Hematopoietic multipotent progenitor cell treated with erythropoietin and hydrocortisone succinate and interleukin-3 and kit ligand, for 15 days (in vitro differentiated cells): ENCODE results near the gene L3MBTL1.
A peak's percentile ranks its signal among the peaks of the same experiment; 100 is the strongest.
"Not testable (repeated sequence)": the region's sequence is repeated elsewhere in the genome, so short reads cannot be mapped to it uniquely, and the experiment has no call there.

Source experiments
- DNase-seq: peaks from one replicate; pipeline ENCODE4 v3.0.0-alpha.2; 2015; ENCODE audit warnings: low spot score

L3MBTL1 gene

DNA sequence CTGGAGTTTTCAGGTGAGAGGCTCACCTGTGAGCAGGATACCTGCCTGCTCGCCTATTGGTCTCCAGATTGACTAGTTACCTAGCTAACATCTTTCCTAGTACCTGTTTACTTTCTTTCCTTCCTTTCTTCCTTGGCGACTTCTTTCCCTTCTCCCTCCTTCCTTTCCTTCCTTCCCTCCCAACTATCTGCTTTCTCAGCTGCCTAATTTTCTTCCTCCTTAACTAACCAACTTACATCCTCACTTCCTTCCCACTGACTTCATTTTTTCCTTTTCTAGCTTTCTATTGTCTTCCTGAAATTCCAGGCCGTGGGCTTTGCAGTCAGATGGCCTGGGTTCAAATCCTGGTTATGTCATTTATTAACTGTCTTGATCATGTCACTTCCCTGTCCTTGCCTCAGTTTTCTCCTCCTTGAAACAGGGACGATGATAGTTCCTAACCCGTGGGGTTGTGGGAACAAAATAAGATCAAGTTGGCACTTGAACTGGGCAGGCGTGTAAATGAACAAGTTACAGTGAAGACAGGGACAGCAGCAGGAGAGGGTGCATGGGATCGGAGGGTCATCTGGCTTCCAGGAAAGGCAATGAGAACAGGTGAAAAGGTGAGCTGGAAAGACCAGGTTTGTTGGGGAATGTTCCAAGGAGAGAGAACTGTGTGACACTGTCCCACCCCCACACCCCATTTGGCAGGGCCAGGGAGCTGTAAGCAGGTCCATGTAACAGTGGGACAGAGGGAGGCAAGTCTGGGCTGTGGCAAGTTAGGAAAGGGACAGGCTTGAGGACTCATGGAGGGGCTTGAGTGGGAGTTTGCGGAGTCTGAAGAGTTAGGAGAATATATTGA is 51.9 kb downstream of the L3MBTL1 start:
- no peak for DNase-seq

DNA sequence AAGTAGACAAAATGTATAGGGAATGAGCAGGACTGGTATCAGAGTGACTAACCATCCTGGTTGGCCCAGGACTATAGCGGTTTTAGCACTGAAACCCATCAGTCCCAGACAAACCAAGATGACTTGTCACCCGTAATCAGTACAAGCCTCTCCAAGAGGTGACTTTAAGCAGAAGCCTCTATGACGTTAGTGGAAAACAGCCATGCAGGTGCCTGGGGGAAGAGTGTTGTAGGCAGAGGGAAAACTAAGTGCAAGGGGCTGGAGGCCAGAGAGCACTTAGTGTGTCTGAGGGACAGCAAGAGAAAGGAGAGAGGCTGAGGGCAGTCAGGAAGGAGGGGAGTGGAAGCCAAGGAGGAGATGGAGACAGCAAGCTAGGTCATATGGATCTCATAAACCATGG is 53.5 kb downstream of the L3MBTL1 start:
- no peak for DNase-seq

DNA sequence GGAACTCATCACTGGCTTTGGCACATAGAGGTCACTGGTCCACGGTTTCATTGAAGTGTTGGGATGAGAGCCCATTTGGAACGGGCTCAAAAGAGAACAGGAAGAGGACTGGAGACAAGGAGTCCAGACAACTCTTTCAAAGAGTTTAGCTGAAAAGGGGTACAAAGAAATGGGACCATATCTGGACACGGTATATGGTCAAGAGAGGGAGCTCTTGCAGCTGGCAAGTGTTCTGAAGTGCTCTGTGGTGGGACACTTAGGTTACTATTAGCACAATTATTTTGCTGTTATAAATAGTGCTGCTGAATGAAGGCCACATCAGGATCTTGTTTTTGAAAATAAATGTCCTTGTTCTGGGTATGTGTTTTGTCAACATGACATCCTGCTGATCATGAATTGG is 55.9 kb downstream of the L3MBTL1 start:
- DNase-seq, result peak; percentile 43

DNA sequence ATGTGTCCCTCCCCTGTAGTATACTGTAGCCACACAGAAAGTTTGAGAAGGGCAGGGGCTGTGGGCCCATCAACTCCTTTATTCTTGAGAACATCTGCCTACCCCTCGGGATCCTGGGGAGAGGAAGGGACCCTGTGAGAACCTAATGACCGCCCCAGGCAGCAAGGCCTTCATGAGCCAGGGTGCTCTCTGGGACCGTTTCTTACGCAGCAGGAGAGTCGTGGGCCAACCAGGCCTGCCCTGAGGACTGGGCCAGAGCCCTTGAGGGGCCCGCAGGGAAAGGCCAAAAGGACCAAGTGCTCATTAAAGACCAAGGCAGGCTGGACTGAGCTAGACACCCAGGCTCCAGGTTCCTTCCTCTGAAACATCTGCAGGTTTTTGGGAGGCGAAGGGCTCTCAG is 56.5 kb downstream of the L3MBTL1 start:
- DNase-seq, result no peak

DNA sequence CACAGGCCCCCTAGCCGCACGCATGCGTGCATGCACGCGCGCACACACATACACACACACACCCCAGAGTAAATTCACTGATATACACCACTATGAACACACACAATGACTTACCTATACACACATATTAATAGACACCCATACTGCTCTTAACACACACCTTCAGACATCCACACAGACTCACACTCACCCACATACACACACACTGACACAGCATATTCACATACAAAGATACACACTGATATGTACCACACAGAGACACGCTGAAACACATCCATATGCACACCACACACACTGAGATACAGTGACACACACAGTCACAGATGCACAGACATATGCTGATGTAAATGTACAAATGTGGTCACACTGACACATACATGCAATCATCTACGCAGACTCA is 57.0 kb downstream of the L3MBTL1 start:
- DNase-seq, result no peak

DNA sequence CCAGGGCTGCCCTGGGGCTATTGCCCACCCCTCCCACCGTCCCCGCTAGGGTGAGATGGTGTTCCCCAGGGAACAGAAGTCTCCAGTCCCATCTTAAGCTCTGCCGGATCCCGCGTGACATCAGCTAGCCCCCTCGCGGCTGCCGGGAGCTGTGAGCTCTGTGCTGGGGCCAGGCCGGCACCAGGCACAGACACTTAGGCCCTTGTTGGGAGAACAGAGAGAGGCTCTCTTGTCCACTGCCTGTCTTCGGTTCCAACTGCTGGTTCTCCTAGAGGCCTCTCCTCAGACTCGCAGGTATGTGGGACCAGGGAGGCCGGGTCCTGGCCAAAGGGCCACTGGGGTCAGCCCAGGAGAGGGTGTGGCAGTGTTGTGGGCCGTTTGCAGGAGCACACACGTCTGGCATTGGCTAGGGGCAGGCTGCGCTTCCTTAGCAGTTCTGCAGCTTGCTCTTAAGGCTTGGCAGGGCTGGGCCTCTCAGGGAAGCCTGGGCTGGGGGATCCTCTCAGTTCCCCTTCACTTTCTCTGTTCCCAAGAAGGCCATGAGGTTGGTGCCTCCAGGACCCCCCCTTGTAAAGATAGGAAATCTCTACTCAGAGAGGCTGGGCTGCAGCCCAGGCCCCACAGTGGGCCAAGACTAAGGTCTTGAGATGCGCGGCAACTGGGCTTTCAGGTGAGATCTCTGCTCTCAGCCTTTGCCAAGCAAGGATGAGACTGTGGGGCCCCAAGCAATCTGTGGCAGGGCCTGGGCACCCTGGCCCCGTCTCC is 57.7 kb downstream of the L3MBTL1 start:
- no peak for DNase-seq

DNA sequence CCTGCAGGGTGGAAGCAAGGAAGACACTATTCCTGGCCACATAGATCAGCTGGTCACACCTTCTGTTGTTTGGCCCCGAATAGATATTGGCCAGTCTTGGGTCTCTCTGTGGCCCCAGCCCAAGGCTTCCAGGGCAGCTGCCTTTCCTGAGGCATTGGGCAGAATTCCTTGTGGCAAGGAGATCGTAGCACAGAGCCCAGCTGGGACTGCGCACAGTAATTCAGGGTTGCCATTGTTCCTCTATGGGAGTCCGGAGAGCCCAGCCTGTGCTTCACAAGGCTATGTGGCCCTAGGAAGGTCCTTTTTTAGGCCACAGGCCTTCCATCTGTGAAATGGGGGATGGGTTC is 58.2 kb downstream of the L3MBTL1 start:
- DNase-seq, result no peak

DNA sequence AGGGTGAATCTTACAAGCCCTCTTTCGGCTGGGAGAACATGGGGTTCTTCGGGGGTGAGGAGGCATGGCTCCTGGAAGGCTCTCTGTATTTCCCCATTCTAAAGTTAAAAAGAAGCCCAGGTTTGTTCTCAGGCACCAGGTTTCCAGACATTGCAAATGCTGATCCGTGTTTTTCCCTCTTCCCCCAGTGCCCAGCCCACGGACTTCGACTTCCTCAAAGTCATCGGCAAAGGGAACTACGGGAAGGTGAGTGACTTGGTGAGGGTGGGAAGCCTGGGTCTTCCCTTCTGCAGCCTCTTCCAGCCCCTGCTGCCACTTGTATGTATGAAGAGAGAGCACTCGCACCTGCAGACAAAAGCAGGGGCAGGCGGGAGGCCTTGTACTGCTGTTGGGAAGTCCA is 60.0 kb downstream of the L3MBTL1 start:
- DNase-seq, result no peak

DNA sequence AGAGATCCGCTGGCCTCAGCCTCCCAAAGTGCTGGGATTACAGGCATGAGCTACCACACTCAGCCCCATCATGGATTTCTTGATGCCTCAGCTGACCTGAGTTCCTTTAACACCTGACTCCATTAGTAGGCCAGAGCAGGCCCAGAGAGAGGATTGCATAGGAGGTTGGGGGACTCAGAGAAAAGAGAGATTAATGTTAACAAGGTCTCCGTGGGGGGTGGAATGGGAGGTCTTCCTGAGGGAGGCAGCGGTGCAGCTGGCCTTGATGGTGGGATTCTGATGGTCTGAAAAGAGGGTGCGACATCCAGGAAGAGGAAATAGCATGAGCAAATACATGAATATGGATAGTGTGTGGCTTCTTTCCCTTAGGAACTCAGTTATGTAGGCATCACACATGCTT is 61.2 kb downstream of the L3MBTL1 start:
- no peak for DNase-seq

DNA sequence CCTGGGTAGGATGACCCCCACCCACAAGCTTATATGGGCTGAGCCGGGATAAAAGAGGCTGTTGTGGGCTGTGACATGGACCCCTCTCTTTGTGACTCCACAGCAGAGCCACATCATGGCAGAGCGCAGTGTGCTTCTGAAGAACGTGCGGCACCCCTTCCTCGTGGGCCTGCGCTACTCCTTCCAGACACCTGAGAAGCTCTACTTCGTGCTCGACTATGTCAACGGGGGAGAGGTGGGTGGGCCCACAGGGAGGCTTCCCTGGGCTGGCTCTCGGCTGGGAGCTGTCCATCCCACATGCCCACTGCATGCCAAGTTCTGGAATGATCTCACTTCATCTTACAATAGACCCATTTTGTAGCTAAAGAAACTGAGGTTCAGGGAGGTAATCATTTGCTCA is 61.8 kb downstream of the L3MBTL1 start:
- no peak for DNase-seq

DNA sequence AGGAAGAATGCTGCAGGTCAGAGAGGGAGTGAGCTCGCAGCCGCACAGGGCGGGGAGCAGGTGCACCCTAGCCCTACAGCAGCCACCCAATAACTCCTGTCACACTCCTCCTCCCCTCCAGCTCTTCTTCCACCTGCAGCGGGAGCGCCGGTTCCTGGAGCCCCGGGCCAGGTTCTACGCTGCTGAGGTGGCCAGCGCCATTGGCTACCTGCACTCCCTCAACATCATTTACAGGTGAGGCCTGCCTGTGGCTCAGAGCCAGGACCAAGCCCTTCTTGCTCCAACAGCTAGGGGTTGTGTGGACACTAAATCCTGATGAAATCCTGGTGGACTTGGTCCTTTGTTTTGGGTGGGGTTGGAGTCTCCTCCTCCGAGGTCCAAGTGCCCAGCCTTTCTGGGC is 63.0 kb downstream of the L3MBTL1 start:
- no peak for DNase-seq

DNA sequence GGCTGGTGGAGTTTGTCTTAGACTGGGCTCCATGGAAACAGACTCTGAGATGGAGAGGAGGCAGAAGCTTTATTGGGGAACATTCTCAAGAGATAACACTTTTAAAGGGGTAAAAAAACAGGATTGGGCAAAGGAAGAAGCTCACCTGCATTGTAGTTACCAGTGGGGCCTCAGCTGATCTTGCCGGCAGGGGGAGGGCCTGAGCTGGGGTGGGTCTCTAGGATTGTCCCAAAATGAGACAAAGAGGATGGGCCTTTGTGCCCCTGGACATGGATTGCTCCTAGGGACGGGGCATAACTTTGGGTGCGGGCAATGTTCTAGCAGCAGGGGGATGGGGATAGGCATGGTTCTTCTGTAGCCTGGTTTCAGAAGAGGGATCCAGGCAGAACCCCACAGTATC is 63.8 kb downstream of the L3MBTL1 start:
- DNase-seq, result no peak

DNA sequence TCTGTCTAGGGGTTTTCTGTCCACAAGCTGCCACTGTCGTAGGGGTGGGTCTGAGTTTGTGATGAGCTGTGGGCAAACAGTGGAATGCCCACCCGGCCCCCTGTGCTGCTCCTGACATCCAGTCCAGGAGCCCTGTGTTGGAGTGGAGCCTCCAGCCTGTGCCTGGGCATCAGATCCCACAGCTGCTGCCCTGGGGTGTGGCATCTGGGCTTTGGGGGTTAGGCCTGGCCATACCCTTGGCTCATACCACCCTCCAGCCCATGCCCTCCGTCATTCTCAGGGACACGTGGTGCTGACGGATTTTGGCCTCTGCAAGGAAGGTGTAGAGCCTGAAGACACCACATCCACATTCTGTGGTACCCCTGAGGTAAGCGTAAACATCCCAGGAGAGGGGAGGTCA is 64.3 kb downstream of the L3MBTL1 start:
- no peak for DNase-seq

DNA sequence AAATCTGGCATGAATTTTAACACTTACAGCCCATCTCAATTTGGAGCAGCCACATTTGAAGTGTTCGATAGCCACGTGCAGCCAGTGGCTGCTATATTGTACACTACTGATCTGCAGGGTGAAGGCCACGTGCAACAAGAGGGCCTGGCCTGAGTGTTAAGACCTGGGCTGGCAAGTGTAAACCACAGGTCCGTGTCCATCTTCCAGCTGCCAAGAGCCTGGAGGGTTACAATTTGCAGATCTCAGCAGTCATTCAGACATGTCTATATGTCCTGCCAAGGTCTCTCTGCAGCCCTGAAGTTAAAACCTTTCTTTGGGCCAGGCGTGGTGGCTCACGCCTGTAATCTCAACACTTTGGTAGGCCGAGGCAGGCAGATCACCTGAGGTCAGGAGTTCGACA is 65.4 kb downstream of the L3MBTL1 start:
- no peak for DNase-seq

DNA sequence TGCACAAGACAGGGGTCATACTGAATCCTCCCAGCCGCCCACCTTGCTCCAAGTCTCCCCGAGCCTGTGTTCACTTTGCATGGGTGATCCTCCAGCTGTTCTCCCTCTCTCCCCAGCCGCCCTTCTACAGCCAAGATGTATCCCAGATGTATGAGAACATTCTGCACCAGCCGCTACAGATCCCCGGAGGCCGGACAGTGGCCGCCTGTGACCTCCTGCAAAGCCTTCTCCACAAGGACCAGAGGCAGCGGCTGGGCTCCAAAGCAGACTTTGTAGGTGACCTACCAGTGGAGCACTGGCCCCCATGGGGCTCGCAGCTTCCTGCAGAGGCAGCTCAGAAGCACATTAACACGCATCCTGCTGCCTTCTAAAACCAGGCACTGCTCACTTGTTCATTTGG is 68.6 kb downstream of the L3MBTL1 start:
- no peak for DNase-seq

DNA sequence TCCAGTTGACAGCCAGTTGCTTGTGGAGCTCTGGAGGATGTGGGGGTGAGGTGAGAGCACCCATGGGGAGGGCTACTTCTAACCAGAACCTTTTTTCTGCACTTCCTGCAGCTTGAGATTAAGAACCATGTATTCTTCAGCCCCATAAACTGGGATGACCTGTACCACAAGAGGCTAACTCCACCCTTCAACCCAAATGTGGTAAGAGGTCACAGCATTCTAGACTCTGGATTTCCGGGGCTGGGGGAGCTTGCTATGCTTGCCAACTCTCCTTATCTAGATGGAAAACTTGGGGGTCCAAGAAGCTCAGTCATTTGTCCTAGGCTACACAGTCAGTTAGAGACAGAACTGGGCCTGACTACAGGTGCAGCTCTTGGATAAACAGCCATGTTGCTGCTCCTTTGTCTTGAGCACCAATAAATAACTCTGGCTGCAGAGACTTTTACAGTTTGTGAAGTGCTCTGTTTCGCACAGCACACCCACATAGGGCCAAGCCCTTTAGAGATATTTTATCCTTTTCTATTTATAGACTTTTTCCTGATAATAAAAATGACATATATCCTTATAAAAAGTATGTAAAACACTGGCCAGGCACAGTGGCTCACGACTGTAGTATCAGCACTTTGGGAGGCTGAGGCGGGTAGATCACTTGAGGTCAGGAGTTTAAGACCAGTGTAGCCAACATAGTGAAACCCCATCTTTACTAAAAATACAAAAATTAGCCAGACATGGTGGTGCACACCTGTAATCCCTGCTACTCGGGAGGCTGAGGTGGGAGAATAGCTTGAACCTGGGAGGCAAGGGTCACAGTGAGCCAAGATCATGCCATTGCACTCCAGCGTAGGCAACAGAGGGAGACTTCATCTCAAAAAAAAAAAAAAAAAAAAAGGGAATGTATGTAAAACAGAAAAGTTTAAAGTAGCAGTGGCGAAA is 72.6 kb downstream of the L3MBTL1 start:
- DNase-seq, result peak; percentile 13

DNA sequence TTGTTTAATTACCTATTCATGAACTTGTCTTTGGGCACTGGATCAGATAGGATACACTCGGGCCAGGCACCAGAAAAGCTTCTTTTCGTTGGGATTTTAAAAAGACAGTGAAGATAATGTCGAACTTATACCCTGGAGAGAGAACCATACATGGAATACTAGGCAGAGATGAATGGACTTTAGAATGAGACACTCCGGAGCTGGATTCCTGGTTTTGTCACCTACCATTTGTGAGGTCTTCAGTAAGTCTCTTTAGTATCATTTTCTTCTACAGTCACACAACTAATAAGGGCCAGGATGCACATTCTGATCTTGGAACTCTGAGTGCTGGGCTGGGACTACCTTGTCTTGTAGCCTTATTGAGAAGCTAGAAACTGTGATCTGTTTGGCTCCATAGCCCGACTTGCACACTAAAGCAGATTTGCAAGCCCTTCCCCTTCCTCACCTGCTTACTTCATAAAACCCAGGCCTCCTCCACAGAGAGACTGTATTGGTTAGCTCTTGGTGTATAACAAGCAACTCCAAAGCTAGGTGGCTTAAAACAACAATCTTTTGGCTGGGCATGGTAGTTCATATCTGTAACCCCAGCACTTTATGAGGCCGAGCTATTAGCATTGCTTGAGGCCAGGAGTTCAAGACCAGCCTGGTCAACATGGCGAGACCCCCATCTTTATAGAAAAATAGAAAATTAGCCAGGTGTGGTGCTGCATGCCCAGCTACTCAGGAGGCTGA is 75.8 kb downstream of the L3MBTL1 start:
- DNase-seq, result no peak

DNA sequence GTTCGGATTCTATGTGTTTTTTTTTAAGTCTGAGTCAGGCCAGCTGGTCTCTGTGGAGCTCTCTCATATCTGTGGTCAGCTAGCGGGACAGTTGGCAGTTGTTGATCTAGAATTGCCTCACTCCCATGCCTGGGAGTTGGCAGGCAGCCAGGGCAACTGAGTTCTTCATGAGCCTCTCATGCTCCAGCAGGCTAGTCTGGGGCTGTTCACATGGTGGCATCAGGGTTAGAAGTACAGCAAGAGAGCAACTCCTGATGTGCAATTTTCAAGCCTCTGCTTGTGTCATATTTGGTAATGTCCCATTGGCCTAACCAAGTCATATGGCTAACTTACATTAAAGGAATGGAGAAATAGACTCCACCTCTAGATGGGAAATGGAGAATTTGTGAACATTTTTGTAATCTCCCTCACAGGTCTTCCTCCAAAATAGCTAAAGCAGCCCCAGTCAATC is 76.5 kb downstream of the L3MBTL1 start:
- peak; percentile 93 for DNase-seq

DNA sequence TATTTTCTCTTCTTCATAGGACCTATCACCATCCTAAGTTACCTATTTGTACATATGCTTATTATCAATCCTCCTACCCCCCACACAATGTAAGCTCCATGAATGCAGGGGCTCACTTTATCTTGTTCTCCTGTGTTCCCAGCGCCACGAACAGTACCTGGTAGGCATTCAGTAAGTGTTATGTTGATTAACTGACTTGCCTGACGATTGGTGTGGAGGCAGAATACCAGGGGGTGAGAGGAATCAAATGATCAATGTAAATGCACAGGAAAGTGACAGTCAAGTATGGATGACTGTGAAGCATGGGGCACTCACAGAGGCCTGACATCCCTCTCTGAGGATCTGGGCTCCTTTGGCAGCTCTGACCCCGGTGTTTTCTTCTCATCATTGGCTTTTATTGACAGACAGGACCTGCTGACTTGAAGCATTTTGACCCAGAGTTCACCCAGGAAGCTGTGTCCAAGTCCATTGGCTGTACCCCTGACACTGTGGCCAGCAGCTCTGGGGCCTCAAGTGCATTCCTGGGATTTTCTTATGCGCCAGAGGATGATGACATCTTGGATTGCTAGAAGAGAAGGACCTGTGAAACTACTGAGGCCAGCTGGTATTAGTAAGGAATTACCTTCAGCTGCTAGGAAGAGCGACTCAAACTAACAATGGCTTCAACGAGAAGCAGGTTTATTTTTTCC is 77.1 kb downstream of the L3MBTL1 start:
- no peak for DNase-seq

DNA sequence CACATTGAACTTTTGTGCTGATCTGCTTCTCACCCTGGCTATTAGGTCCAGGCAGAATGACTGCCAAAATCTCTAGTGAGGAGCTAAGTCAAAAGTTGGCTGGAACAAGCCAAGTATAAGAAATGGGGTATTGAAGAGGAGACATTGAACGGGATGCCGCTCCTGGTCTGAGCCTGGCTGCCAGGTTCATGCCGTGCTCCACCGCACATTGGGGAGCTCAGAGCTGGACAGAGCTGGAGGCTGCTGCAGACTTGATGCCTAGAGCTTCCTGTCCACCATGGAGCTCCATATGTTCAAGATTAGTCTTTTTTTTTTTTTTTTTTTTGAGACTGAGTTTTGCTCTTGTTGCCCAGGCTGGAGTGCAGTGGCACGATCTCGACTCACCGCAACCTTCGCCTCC is 79.1 kb downstream of the L3MBTL1 start:
- no peak for DNase-seq

DNA sequence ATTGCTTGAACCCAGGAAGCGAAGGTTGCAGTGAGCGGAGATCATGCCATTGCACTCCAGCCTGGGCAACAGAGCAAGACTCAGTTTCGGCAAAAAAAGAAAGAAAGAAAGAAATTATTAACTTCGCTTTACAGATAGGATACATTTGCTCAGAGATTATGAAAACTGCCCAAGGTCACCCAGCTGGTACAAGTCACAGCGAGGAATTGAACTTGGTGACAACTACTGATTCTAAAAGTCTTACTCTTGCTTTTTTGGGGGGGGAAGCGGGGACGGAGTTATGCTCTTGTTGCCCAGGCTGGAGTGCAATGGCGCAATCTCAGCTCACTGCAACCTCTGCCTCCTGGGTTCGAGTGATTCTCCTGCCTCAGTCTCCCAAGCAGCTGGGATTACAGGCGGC is 81.0 kb downstream of the L3MBTL1 start:
- DNase-seq, result not testable (repeated sequence)
